GM19395 (cell line): ENCODE results near the gene SDK2.

ENCODE experiments used
- ATAC-seq: cut with Tn5 transposase; IDR thresholded peaks from one replicate; pipeline ENCODE4 v1.9.1; 2021; ENCODE audit warnings: mild to moderate bottlenecking, moderate library complexity; ENCODE audit not compliant: unreplicated experiment

Gene SDK2

DNA sequence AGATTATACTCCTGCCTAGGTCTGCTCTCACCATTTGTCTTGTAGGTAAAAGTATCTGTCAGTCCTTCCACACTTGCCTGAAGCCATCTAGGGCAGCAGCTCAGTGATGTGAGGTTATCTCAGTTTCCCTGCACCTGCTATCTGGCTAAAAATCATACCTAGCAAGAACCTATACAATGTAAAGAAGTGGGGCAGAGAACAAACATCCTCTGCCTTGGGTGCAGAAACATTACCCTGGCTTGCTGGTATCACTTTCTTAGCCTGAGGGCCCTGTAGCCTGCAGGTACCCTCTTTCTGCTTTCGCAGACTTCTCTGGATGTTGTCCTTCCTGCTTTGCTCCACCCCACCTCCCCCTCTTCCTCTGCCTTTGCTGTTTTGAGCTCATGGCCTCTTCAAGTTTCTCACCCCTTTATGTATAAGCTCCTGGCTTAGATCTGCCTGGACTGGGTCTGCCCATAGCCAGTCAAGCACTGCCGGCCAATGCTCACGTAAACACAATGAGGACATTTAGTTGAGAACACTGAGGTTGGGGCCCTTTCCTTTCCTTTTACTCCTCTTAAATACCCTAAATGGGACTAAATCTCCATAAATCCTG, 8.7 kb upstream of the SDK2 start:
- ATAC-seq = no peak

DNA sequence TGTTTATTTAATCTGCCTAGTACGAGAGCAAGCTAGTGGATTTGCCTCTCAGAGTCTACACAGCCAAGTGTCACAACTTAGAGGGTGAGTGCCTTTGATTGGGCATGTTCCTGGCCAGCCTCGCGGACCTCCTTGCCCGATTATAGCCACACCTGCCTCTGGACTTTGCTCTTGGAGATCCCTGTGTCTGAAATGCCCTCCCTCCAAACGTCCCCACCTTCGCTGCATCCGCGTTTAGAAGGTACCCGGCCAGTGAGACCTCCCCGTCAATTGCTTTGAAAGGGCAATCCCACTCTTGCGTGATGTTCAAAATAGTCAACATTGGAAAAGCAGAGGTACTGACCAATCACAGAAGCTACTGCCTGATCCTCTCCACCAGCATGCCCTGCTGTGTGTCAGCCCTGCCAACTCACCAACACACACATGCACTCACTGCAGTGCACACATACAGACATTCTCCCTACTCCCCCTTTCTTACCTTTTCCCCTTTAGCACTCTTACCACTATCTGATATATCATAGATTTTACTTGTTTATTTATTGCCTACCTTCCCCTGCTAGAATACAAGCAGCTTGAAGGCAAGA, 6.5 kb upstream of the SDK2 start:
- ATAC-seq = no peak

GRCh38 chr17:73650140-73650539, 5.9 kb upstream of the SDK2 start:
- no peak for ATAC-seq

DNA sequence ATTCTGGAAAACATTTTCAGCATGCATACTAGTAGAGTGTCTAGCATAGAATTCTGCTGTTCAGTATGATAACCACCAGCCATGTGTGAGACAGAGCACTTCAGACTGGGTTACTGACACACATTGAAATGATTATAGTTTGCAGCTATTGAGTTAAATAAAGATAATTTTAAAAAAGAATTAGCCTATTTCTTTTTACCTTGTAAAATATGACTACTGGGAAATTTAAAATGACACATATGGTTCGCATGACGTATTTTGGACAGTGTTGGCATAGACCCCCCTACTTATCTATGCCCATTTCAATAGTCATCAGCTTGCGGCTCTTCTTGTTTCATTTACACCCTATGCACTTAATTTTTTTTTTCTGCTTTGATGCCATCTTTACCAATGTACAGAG, 4.7 kb upstream of the SDK2 start:
- ATAC-seq = no peak

- no peak for ATAC-seq
These were observed 4.2 kb upstream of the SDK2 start for GRCh38 chr17:73648543-73648820.

DNA sequence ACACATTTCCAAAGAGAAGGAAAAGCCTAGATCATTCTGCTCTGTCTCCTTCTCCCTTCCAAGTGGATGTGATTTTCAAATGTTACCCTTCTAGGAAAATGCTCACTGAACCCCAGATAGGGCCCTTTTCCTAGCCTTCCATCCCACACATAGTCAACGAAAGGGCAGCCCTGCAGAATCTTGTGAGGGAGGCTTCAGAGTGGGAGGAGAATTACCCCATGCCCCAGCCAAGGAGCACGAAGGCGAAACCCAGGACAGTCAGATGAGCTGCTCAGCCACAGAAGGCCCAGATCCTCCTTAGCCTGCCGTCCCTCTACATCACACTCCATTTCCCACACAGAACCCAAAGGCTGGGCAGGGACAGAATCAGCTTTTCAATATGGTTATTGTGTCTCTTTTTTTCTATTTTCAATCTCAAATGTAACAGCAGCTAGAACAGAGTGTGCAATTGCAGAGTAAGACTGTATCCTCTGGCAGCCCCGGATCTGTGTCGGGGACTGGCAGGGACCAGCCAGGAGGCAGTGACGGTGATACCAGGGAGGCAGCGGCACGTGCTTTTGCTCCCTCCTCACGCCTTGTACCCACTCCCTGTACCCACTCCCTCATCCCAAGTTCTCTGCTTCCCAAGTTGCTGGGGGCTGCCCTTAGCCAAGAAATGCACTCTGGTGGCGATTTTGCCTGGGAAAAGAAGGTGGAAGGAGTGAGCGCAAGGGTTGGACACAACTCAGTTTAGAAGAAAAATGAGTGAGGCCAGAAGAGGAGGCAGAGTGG, 3.7 kb upstream of the SDK2 start:
- ATAC-seq = no peak

GRCh38 chr17:73647301-73647695, 3.1 kb upstream of the SDK2 start:
- no peak for ATAC-seq

DNA sequence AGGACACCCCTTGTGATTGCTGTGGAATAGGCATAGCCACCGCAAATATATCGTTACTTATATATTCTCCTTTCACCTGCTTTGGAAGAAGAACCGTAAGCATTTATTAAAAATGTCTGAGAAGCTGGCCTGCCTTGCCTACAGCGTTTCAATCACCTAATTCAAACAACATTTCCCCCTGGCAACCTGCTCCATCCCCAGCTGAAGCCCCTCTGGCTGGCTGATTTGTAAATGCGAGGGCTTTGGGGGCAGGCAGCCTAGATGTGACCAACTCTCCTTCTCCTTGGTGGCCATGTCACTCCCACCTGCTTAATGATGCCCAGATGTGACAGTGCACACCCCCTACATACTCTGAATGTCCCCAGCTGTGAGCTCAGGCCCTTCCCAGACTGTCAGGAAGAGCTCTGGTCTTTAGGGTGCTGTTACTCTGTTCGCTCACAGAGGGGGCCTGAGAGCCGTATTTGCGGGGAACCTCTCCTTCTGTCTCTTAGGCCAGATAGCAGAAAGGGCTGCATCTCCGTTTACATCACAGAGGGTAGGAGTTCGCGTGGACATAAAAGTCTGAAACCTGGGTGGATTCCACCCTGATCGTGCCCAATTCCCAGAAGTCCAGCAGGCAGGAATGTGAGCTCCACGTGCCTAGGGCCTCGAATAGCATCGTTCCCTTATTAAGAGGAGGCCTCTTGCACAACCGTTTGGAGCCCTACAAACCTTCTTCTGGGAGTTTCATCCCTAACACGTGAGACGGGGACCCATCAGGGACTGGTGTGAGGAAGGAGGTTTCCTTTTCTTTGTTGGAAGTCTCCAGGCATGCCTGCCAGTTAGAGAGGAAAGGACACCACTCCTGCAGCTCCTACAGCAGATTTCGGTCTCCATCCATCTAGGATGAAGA, 2.4 kb upstream of the SDK2 start:
- no peak for ATAC-seq

DNA sequence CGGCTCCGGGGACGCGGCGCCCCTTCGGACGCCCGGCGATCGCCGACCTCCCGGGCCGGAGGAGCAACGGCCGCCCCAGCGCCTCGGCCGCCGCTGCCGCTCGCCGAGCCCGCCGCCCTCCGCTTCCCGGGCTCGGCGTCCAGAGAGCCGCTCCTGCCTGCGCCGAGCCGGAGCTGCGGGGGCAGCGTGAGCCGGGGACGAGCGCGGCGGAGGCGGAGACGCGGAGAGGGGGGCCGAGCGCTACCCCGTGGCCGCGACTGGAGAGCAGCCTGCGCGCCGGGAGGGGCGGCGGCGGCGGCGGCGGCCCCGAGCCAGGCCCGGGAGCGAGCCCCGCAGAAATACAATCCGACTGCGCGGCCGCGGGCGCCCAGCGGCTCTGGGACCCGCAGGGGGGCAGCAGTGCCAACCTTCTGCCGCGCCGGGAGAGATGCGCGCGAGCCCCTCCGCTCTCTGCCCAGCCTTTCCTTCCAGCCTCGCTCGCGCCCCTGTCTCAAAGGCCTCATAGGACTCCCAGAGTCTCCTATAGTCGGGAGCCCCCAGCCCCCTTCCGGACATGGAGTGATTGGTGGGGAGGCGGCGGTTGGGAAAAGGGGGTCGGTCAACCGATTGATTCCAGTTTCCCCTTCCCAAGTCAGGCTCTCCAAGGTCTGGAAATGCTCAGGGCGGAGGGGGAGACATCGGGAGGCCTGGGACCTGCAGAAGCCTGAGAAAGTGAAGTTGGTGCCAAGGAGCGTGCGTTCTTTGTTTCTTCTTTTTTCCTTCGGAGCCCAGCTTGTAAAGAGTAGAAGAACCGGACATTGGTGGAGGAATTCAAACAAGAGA, 1.0 kb upstream of the SDK2 start:
- ATAC-seq = no peak

DNA sequence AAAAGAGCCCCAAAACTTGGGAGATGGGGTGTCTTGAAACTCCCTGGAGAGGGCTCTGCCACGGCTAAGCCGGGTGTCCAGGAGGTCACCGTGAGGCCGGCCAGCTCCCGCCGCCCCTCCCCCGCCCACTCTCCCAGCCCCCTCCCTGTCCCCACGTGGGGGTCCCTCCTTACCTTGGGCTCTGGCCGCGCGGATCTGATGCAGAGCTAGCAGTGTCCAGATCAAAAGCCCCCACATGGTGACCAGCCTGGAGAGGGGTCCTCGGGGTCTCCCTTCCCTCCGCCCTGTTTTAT, 447 bp downstream of the SDK2 start:
- no peak for ATAC-seq

DNA sequence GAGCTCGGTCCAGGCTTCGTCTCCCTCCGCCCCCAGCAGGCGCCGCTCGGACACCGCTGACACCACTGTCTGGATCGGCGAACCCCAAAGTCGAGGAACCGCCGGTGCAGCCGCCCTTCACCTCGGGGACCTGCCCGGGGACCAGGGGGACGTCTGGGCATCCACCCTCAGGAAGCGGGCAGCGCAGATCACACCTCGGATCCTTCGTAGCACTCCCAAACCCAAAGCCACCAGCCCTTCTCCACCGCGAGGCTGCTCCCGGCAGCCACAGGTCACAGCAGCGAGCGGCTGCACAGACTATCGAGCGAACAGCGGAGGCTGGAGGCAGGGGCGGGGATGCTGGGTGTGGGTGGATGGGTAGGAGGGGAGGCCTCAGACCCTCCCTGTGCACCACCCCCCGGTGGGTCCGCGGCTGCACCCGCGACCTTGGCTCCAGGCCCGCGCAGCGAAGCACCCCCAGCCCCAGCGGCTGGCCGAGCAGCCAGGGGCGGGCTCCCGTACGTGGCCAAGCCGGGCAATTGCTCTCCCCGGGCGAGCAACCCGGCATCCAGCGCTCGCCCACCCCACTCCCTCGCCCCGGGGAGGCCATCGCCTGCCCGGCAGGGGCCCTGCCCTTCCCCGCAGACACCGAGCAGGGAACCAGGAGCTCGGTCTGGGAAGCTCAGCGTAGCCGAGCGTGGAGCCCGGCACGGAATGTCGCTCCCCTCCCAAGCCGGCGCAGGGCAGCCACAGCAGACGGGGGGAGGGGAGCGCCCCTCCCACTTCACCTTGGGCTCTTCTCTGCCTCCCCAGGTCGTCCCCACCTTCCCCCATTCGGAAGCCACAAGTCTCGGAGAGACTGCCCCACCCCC, 1.0 kb downstream of the SDK2 start:
- no peak for ATAC-seq

DNA sequence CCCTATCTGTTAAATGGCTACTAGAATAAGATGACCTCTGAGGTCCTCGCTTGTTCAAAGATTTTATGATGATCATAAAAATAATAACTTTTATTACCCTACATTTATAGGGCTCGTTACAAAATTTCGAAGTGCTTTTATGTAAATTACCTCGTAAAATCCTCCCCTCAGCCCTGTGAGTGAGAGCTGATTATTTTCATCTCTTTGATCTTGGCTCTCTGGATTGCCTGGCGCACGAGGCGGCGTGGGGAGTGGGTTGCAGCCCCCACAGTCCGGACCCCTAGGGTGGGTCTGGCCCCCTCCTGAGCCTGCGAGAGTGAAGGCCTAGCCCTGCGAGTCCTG, 1.6 kb downstream of the SDK2 start:
- ATAC-seq = no peak

DNA sequence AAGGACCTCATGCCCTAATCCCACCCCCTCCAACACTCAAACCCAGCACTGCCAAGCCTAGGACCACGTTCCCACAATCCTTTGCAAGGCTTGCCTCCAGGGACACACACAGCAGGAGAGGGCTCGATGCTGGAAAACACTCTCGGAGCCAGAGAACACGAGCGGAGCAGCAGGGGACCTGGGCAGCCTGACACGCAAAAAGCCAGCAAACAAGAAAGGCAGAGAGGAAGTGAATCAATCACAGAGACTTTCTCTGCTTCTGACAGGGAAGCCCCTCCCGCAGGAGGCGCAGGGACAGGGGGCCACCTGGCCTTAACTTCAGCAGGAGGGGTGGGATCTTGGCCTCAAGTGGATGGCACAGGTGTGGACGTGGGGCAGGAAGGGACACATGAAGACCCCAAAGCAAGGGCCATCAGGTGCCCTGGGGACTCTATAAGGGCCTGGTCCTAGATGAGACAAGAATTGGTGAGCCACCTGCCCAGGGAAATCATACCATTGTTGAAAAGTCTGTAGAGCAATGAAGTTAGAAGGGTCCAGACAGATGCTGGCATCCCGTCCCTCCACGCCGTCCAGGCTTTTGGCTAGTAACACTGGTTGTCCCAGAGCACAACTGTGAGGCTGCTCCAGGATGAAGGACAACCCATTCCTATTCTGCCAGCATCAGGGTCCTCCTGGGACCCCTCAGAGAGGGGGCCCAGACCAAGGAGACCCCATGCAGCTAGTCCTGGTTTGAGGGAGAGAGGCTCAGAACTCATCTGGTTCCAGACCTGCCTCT, 2.2 kb downstream of the SDK2 start:
- ATAC-seq = no peak

DNA sequence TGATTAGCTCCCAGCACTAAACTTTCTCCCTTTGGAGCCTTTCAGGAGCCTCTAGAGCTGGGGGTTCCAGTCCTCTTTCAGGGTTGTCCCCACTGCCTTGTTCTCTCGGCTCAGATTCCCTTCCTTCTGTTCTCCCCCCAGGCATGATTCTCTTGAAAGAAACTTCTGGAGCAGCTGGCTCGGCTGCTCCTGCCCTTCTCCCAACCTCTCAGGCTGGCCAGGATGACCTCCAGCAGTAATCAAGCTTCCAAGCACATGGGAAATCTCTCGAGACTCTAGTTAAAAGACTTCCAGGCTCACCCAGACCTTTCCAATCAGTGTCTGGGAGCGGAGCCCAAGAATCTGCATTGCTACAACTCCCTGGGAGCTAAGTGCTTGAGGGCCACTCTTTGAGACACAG, 3.6 kb downstream of the SDK2 start:
- ATAC-seq = no peak

GRCh38 chr17:73639932-73640331, 4.3 kb downstream of the SDK2 start:
- ATAC-seq = no peak

- ATAC-seq = no peak
These were observed 4.9 kb downstream of the SDK2 start for GRCh38 chr17:73639322-73639721.

DNA sequence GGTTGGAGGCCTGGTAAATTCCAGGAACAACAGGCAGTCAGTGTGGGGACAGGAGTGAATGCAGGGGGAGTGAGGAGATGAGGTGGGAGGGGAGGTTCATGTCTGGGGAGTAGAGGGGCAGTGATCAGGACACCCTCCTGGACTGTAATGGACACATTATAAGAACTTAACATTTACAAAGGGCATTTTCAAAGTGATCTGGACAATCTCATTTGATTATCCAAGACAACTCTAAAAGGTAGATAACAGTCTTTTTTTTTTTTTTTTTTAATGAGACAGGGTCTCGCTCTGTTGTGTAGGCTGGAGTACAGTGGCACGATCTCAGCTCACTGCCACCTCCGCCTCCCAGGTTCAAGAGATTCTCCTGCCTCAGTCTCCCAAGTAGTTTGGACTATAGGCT, 5.7 kb downstream of the SDK2 start:
- ATAC-seq = no peak

DNA sequence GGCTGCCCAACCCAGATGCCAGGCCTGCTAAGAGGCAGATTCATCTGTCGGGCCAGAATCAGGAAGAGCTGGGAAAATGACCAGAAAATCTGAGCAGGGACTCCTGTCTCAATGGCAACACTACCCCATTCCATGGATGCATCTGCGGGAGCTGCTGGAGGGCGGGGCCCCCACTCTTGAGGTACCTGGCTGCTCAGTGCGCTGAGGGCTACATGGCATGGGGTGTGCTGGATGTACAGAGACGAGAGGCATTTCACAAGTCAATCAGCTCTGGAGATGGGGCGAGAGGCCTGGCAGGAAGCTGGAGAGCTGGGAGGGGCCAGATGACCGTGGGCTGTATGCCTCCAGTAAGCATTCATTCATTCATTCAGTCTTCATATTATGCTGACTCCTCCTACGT, 6.4 kb downstream of the SDK2 start:
- no peak for ATAC-seq

- ATAC-seq = no peak
These were observed 9.0 kb downstream of the SDK2 start for GRCh38 chr17:73635101-73635817.
